HEK293 (cell line): Measurements from ENCODE around the gene CENPP.
A peak's percentile ranks its signal among the peaks of the same experiment; 100 is the strongest.
"Not testable (repeated sequence)": the region's sequence is repeated elsewhere in the genome, so short reads cannot be mapped to it uniquely, and the experiment has no call there.

Source experiments
- CTCF ChIA-PET: fragments of 350-600 bp; formaldehyde crosslinking; extraction: SDS; loops from one replicate; lab custom pipeline; 2021; ENCODE audit warnings: antibody characterized with exemption; lab: Yijun Ruan, JAX
- POLR2A ChIA-PET: fragments of 300-600 bp; formaldehyde crosslinking; extraction: SDS; loops from one replicate; lab custom pipeline; 2020; ENCODE audit warnings: antibody characterized with exemption, inconsistent platforms; lab: Yijun Ruan, JAX
- H3K27ac ChIP-seq: fragments of 200-500 bp; sonication (Bioruptor generic); 2 replicates; pipeline ENCODE4 v1.5.1; 2014; ENCODE audit warnings: low read depth, low read length, control low read depth, inconsistent platforms; ENCODE audit errors: extremely low read depth
- H3K36me3 ChIP-seq, 2 experiments: fragments of 200-500 bp in 1 of 2; sonication (Bioruptor generic) in 1 of 2; 1 replicate in 1 of 2; 2 replicates in 1 of 2; pipeline ENCODE4 v1.5.1; 2014 to 2017; ENCODE audit warnings: inconsistent platforms in 2 of 2, low read length in 2 of 2; ENCODE audit not compliant: control insufficient read depth in 2 of 2, insufficient read depth in 1 of 2
- H3K4me1 ChIP-seq: fragments of 200-500 bp; sonication (Bioruptor generic); 2 replicates; pipeline ENCODE4 v1.5.1; 2014; ENCODE audit warnings: mild to moderate bottlenecking, low read length, inconsistent platforms; ENCODE audit not compliant: control insufficient read depth, insufficient read depth
- H3K4me3 ChIP-seq: 2 replicates; pipeline ENCODE4 v1.5.1; 2011; ENCODE audit warnings: low read depth, mild to moderate bottlenecking, control low read depth, low read length, moderate library complexity
- H3K9me3 ChIP-seq: fragments of 200-500 bp; sonication (Bioruptor generic); 2 replicates; pipeline ENCODE4 v1.5.1; 2014; ENCODE audit warnings: low read depth, low read length, inconsistent platforms; ENCODE audit not compliant: control insufficient read depth, insufficient read depth
- BCL6B ChIP-seq: fragments of 450-650 bp; formaldehyde crosslinking; IDR thresholded peaks from 2 replicates; pipeline ENCODE4 v1.5.1; 2017; ENCODE audit warnings: missing biosample characterization, missing genetic modification characterization
- GLI4 ChIP-seq: fragments of 450-650 bp; formaldehyde crosslinking; IDR thresholded peaks from 2 replicates; pipeline ENCODE4 v1.5.1; 2016; ENCODE audit warnings: missing biosample characterization, missing genetic modification characterization
- KLF8 ChIP-seq: fragments of 450-650 bp; formaldehyde crosslinking; IDR thresholded peaks from 2 replicates; pipeline ENCODE4 v1.5.1; 2016; ENCODE audit warnings: missing biosample characterization, missing genetic modification characterization
- SP3 ChIP-seq: fragments of 450-650 bp; formaldehyde crosslinking; IDR thresholded peaks from 2 replicates; pipeline ENCODE4 v1.5.1; 2016; ENCODE audit warnings: missing biosample characterization, missing genetic modification characterization
- ZBTB20 ChIP-seq: fragments of 450-650 bp; formaldehyde crosslinking; IDR thresholded peaks from 2 replicates; pipeline ENCODE4 v1.5.1; 2016; ENCODE audit warnings: missing biosample characterization, missing genetic modification characterization
- ZNF112 ChIP-seq: fragments of 450-650 bp; formaldehyde crosslinking; IDR thresholded peaks from 2 replicates; pipeline ENCODE4 v1.5.0; 2017; ENCODE audit warnings: missing biosample characterization, missing genetic modification characterization
- ZNF121 ChIP-seq: fragments of 450-650 bp; formaldehyde crosslinking; IDR thresholded peaks from 2 replicates; pipeline ENCODE4 v1.5.1; 2016; ENCODE audit warnings: missing biosample characterization, missing genetic modification characterization
- ZNF274 ChIP-seq, 2 experiments: fragments of 200-500 bp in 1 of 2; fragments of 450-650 bp in 1 of 2; sonication (Bioruptor generic) in 1 of 2; formaldehyde crosslinking in 1 of 2; IDR thresholded peaks; 2 replicates each; pipeline versions ENCODE4 v1.5.1 to v1.6.1; 2014 to 2016; ENCODE audit warnings: borderline replicate concordance in 1 of 2, inconsistent platforms in 1 of 2, low read length in 1 of 2, missing biosample characterization in 1 of 2, missing genetic modification characterization in 1 of 2
- ZNF280D ChIP-seq: fragments of 450-650 bp; formaldehyde crosslinking; IDR thresholded peaks from 2 replicates; pipeline ENCODE4 v1.5.1; 2016; ENCODE audit warnings: missing biosample characterization, missing genetic modification characterization
- ZNF362 ChIP-seq: fragments of 450-650 bp; formaldehyde crosslinking; IDR thresholded peaks from 2 replicates; pipeline ENCODE4 v1.5.1; 2016; ENCODE audit warnings: missing biosample characterization, missing genetic modification characterization
- ZNF513 ChIP-seq: fragments of 450-650 bp; IDR thresholded peaks from 2 replicates; pipeline ENCODE4 v1.5.1; 2018; ENCODE audit warnings: missing biosample characterization, missing genetic modification characterization
- ZNF544 ChIP-seq: fragments of 450-650 bp; formaldehyde crosslinking; IDR thresholded peaks from 2 replicates; pipeline ENCODE4 v1.5.0; 2017; ENCODE audit warnings: missing biosample characterization, missing genetic modification characterization
- ZSCAN23 ChIP-seq: fragments of 450-650 bp; formaldehyde crosslinking; IDR thresholded peaks from 2 replicates; pipeline ENCODE4 v1.5.1; 2016; ENCODE audit warnings: missing biosample characterization, missing genetic modification characterization

CENPP gene

GRCh38 chr9:92592537-92592936, 266.8 kb downstream of the CENPP start:
- POLR2A ChIA-PET: no interaction called here
- CTCF ChIA-PET: no interaction called here
- Histone ChIP-seq H3K4me3 (no peak overlapping the region), H3K9me3 (no peaks in the 10 kb centered on the region), H3K27ac (no peak overlapping the region), H3K36me3 (no peaks in the 10 kb centered on the region), H3K4me1 (no peaks in the 10 kb centered on the region)
- TF ChIP-seq ZNF274 (IDR thresholded peaks at IDR 0.05; ENCODE audit: low read length) (no peak), ZNF274 (tag by site-specific recombination; IDR thresholded peaks at IDR 0.05; ENCODE audit: borderline replicate concordance) (no peak), ZBTB20 (tag by site-specific recombination) (no peak), KLF8 (tag by site-specific recombination) (no peak), GLI4 (tag by site-specific recombination) (no peak)

GRCh38 chr9:92592946-92593861, 267.5 kb downstream of the CENPP start:
- CTCF ChIA-PET: interaction anchor here (0.6 kb wide), 1 partner anchor 110 kb away, joined by 3 read pairs; no protein-coding TSS in a partner anchor
- POLR2A ChIA-PET: no interaction called here

GRCh38 chr9:92595075-92595474, 269.3 kb downstream of the CENPP start:
- not testable (repeated sequence) for H3K4me3 ChIP-seq, H3K27ac ChIP-seq
- TF ChIP-seq BCL6B: 0 out of 2 replicates have a peak, but pooled peaks have one; percentile 15
- TF ChIP-seq, all 188 proteins: peak for 1; not testable (repeated sequence) for 187
- CTCF ChIA-PET, POLR2A ChIA-PET, H3K9me3 ChIP-seq, H3K4me1 ChIP-seq, H3K36me3 ChIP-seq: not testable (repeated sequence)

More at GRCh38 chr9:92592946-92593861, 267.5 kb downstream of the CENPP start:
- H3K9me3 ChIP-seq: no peaks in the 10 kb centered on the region
- H3K4me1 ChIP-seq: no peaks in the 10 kb centered on the region
- no peaks in the 10 kb centered on the region for H3K36me3 ChIP-seq
- H3K4me3 ChIP-seq: no peak overlapping the region
- H3K27ac ChIP-seq: no peak overlapping the region
- no peak for TF ChIP-seq ZNF362 (tag by site-specific recombination)
- no peak for TF ChIP-seq ZSCAN23 (tag by site-specific recombination)
- no peak for TF ChIP-seq ZNF112
- no peak for TF ChIP-seq ZNF544 (tag by site-specific recombination)
- no peak for TF ChIP-seq ZNF513 (tag by site-specific recombination)
- TF ChIP-seq SP3 (tag by site-specific recombination): no peak
- TF ChIP-seq, all 188 proteins: peak for 0

- TF ChIP-seq ZNF121 (tag by site-specific recombination) (0 out of 2 replicates have a peak, but pooled peaks have one; percentile 33), ZNF280D (tag by site-specific recombination) (no peak)
- CTCF ChIA-PET: no interaction called here
- Histone ChIP-seq H3K4me3 (no peak overlapping the region), H3K4me1 (no peaks in the 10 kb centered on the region; the same call in 1 of the 2 replicates), H3K36me3 (no peaks in the 10 kb centered on the region), H3K9me3 (no peaks in the 10 kb centered on the region), H3K27ac (no peak overlapping the region)
- POLR2A ChIA-PET: no interaction called here
These were observed 270.2 kb downstream of the CENPP start for GRCh38 chr9:92595930-92596329.
